Sigmoid colon (tissue), 4 donors: ENCODE results near the gene CDH13.

ENCODE experiments used
- EP300 ChIP-seq, 4 donors: sonication (generic); formaldehyde crosslinking; IDR thresholded peaks; one replicate each; pipeline ENCODE4 v1.6.1; 2017; ENCODE audit warnings: antibody characterized with exemption in 4 of 4
- TF ChIP-seq, protein P1 (sequence below), 4 experiments: fragments of 450-650 bp in 3 of 4; fragments of 200-600 bp in 1 of 4; IDR thresholded peaks; one replicate each; pipeline ENCODE4 v1.5.1; 2016 to 2019; ENCODE audit warnings: antibody characterized with exemption in 4 of 4, mild to moderate bottlenecking in 3 of 4, moderate library complexity in 2 of 4

DNA sequence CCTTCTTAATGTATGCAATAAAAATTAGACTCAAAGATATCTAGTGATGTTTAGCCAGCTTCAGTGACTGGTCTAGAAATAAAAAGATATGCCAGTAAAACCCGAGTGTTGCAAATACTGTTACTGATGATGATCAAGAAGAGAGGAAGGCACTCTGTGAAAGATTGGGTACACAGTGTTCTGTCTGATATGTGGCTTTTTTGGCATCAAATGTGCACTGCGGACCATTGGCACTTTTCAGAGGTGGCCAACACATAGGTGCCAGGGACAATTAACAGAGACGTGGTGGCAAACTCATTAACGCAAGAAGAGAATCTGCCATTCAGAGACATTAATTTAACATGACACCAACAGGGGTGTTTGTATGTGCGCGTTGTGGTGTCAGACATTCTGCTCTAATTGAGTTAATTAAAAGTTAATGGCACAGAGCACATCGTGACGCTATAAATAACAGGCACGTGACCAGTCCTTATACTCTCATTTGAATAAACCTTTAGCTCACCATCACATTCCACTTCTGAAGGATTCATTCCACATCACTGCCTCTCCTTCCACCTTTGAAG, 631.7 kb downstream of the CDH13 start:
- TF ChIP-seq EP300 (IDR thresholded peaks at IDR 0.05) = no peak
- TF ChIP-seq, protein P1, sequence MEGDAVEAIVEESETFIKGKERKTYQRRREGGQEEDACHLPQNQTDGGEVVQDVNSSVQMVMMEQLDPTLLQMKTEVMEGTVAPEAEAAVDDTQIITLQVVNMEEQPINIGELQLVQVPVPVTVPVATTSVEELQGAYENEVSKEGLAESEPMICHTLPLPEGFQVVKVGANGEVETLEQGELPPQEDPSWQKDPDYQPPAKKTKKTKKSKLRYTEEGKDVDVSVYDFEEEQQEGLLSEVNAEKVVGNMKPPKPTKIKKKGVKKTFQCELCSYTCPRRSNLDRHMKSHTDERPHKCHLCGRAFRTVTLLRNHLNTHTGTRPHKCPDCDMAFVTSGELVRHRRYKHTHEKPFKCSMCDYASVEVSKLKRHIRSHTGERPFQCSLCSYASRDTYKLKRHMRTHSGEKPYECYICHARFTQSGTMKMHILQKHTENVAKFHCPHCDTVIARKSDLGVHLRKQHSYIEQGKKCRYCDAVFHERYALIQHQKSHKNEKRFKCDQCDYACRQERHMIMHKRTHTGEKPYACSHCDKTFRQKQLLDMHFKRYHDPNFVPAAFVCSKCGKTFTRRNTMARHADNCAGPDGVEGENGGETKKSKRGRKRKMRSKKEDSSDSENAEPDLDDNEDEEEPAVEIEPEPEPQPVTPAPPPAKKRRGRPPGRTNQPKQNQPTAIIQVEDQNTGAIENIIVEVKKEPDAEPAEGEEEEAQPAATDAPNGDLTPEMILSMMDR (IDR thresholded peaks at IDR 0.05) = no peak
